A549 (cell line): ENCODE data around the gene OR10G2. TPM values are rescaled to one million over a fixed set of nuclear protein-coding genes. Genes with fewer than 3 reads are reported as not detected.
"Not testable (repeated sequence)": the region's sequence is repeated elsewhere in the genome, so short reads cannot be mapped to it uniquely, and the experiment has no call there.

Experiments used
- ATAC-seq, 2 experiments: fragments of 200-7000 bp in 1 of 2; fragments of >200 bp in 1 of 2; cut with Nextera tagmentation in 1 of 2; cut with Tn5 transposase in 1 of 2; 3 replicates each; pipeline versions ENCODE4 v1.8.0 to v1.9.1; 2018 to 2020; ENCODE audit warnings: mild to moderate bottlenecking in 1 of 2, moderate library complexity in 1 of 2
- CTCF ChIA-PET: fragments of 300-600 bp; sonication (Branson Sonifier 250); formaldehyde crosslinking; extraction: SDS; loops from one replicate; lab custom pipeline; 2021; ENCODE audit warnings: antibody characterized with exemption, inconsistent platforms; lab: Yijun Ruan, JAX
- POLR2A ChIA-PET: fragments of 350-600 bp; formaldehyde crosslinking; extraction: SDS; loops from one replicate; lab custom pipeline; 2021; ENCODE audit warnings: antibody characterized with exemption, inconsistent platforms; lab: Yijun Ruan, JAX
- DNase-seq, 2 experiments: peaks; one replicate each; pipeline versions ENCODE4 v3.0.0 to v3.0.0-alpha.2; 2011 to 2016; ENCODE audit warnings: low read depth in 1 of 2, low spot score in 1 of 2
- FAIRE-seq: peaks from 2 replicates; lab custom pipeline; 2011; peaks lifted over from hg19 to GRCh38; lab: Jason Lieb, UNC
- H3K27ac ChIP-seq, 2 experiments: fragments of >200 bp; sonication (Bioruptor Twin); formaldehyde crosslinking; 3 replicates each; pipeline ENCODE4 v1.5.1; 2016 to 2017
- H3K4me1 ChIP-seq: fragments of >200 bp; sonication (Bioruptor Twin); formaldehyde crosslinking; 3 replicates; pipeline ENCODE4 v1.6.1; 2016
- H3K4me2 ChIP-seq: fragments of >200 bp; sonication (Bioruptor Twin); formaldehyde crosslinking; 3 replicates; pipeline ENCODE4 v1.6.1; 2016
- H3K4me3 ChIP-seq: fragments of >200 bp; sonication (Bioruptor Twin); formaldehyde crosslinking; 3 replicates; pipeline ENCODE4 v1.5.1; 2016
- H3K9me3 ChIP-seq: fragments of >200 bp; sonication (Bioruptor Twin); formaldehyde crosslinking; 3 replicates; pipeline ENCODE4 v1.6.1; 2016
- BCL3 ChIP-seq: fragments of >200 bp; sonication (Bioruptor Twin); formaldehyde crosslinking; IDR thresholded peaks from 3 replicates; pipeline ENCODE4 v1.6.1; 2016
- CHD2 ChIP-seq: fragments of 150-350 bp; IDR thresholded peaks from 2 replicates; pipeline ENCODE4 v1.6.1; 2014; ENCODE audit warnings: low read length; ENCODE audit not compliant: partially characterized antibody
- CHD4 ChIP-seq: fragments of 200-600 bp; sonication (generic); IDR thresholded peaks from 2 replicates; pipeline ENCODE4 v1.6.1; 2016; ENCODE audit warnings: antibody characterized with exemption, mild to moderate bottlenecking, borderline replicate concordance
- CTCF ChIP-seq: fragments of >200 bp; sonication (Bioruptor Twin); formaldehyde crosslinking; IDR thresholded peaks from 3 replicates; pipeline ENCODE4 v1.5.1; 2016
- EP300 ChIP-seq, 2 experiments: fragments of >200 bp; sonication (Bioruptor Twin); formaldehyde crosslinking; IDR thresholded peaks; 2 replicates in 1 of 2; 3 replicates in 1 of 2; pipeline ENCODE4 v1.6.1; 2016 to 2017
- ESRRA ChIP-seq: fragments of 150-350 bp; IDR thresholded peaks from 2 replicates; pipeline ENCODE4 v1.6.1; 2014; ENCODE audit warnings: mild to moderate bottlenecking, low read length, borderline replicate concordance
- FOSB ChIP-seq: fragments of 250-450 bp; sonication (Bioruptor Pico); IDR thresholded peaks from 2 replicates; pipeline ENCODE4 v1.5.0; 2020; ENCODE audit warnings: mild to moderate bottlenecking, moderate library complexity
- FOSL2 ChIP-seq, 2 experiments: fragments of 450-650 bp in 1 of 2; fragments of >200 bp in 1 of 2; sonication (Bioruptor Twin) in 1 of 2; formaldehyde crosslinking; IDR thresholded peaks; 2 replicates each; pipeline versions ENCODE4 v1.5.0 to v1.6.1; 2016 to 2020; ENCODE audit warnings: mild to moderate bottlenecking in 1 of 2, moderate library complexity in 1 of 2
- FOXS1 ChIP-seq: fragments of 250-450 bp; sonication (Bioruptor Pico); IDR thresholded peaks from 2 replicates; pipeline ENCODE4 v1.5.0; 2020; ENCODE audit warnings: mild to moderate bottlenecking, moderate library complexity
- HDAC2 ChIP-seq: fragments of 200-600 bp; sonication (generic); IDR thresholded peaks from 2 replicates; pipeline ENCODE4 v1.6.1; 2016
- HEYL ChIP-seq: fragments of 250-450 bp; sonication (Bioruptor Pico); IDR thresholded peaks from 2 replicates; pipeline ENCODE4 v1.8.0; 2021; ENCODE audit warnings: mild to moderate bottlenecking, moderate library complexity
- HMGXB4 ChIP-seq: fragments of 250-450 bp; sonication (Bioruptor Pico); IDR thresholded peaks from 2 replicates; pipeline ENCODE4 v1.5.0; 2021; ENCODE audit warnings: mild to moderate bottlenecking, moderate library complexity, borderline replicate concordance
- HOXB5 ChIP-seq: fragments of 250-450 bp; sonication (Bioruptor Pico); IDR thresholded peaks from 2 replicates; pipeline ENCODE4 v1.5.0; 2020; ENCODE audit warnings: mild to moderate bottlenecking, moderate library complexity
- JUN ChIP-seq, 2 experiments: fragments of >200 bp; sonication (Bioruptor Twin); formaldehyde crosslinking; IDR thresholded peaks; 2 replicates in 1 of 2; 3 replicates in 1 of 2; pipeline ENCODE4 v1.6.1; 2016 to 2017
- KDM1A ChIP-seq: fragments of 200-600 bp; sonication (generic); IDR thresholded peaks from 2 replicates; pipeline ENCODE4 v1.6.1; 2016; ENCODE audit warnings: low read depth, mild to moderate bottlenecking
- KDM5A ChIP-seq: fragments of 200-600 bp; sonication (generic); IDR thresholded peaks from 2 replicates; pipeline ENCODE4 v1.6.1; 2016; ENCODE audit warnings: antibody characterized with exemption, mild to moderate bottlenecking
- MAFK ChIP-seq: fragments of 450-650 bp; IDR thresholded peaks from 2 replicates; pipeline ENCODE4 v1.6.1; 2014; ENCODE audit not compliant: partially characterized antibody
- MAX ChIP-seq: IDR thresholded peaks from 2 replicates; pipeline ENCODE4 v1.6.1; 2012
- MAZ ChIP-seq: fragments of 150-350 bp; IDR thresholded peaks from 2 replicates; pipeline ENCODE4 v1.6.1; 2014; ENCODE audit warnings: antibody characterized with exemption, low read depth, low read length, borderline replicate concordance
- PBX3 ChIP-seq: IDR thresholded peaks from 2 replicates; pipeline ENCODE4 v1.6.1; 2012
- RARB ChIP-seq: fragments of 250-450 bp; sonication (Bioruptor Pico); IDR thresholded peaks from 2 replicates; pipeline ENCODE4 v1.8.0; 2021; ENCODE audit warnings: mild to moderate bottlenecking, moderate library complexity
- RFX5 ChIP-seq: fragments of 450-650 bp; IDR thresholded peaks from 2 replicates; pipeline ENCODE4 v1.7.1; 2014; ENCODE audit warnings: antibody characterized with exemption, mild to moderate bottlenecking, moderate library complexity
- SMC3 ChIP-seq: fragments of >200 bp; sonication (Bioruptor Twin); formaldehyde crosslinking; IDR thresholded peaks from 3 replicates; pipeline ENCODE4 v1.6.1; 2018; ENCODE audit warnings: inconsistent platforms
- TFCP2L1 ChIP-seq: fragments of 250-450 bp; sonication (Bioruptor Pico); IDR thresholded peaks from 2 replicates; pipeline ENCODE4 v1.5.0; 2021; ENCODE audit warnings: mild to moderate bottlenecking
- ZSCAN20 ChIP-seq: fragments of 250-450 bp; sonication (Bioruptor Pico); IDR thresholded peaks from 2 replicates; pipeline ENCODE4 v1.8.0; 2022; ENCODE audit warnings: mild to moderate bottlenecking, moderate library complexity
- WGBS: methylation state at CpG from one replicate; pipeline ENCODE4 v1.1.6; 2017; ENCODE audit errors: missing lambda C conversion rate; 5-methylcytosine and 5-hydroxymethylcytosine counted together
- polyA plus RNA-seq, 4 experiments: library from polyadenylated mRNA; depleted of rRNA in 3 of 4; stranded (reverse); fragments of >200 nt; fragmentation: RNase III in 1 of 4; extraction: RNeasy Plus Mini Kit Qiagen cat#74134 plus additional on column Dnase treatment in 1 of 4; gene quantifications; 2 replicates in 3 of 4; 3 replicates in 1 of 4; pipeline ENCODE4 v1.2.3, GENCODE V29; 2011 to 2017

OR10G2 gene
- polyA plus RNA-seq, 2 of the 4 experiments (the other 2 are of a cell fraction), result not detected

GRCh38 chr14:21642683-21643082 lies 7.9 kb upstream of the OR10G2 start:
- TF ChIP-seq ZSCAN20 (CRISPR knock-in tag) (no peak), SMC3 (no peak), FOXS1 (CRISPR knock-in tag) (no peak), HDAC2 (no peak), CHD2 (no peak), KDM1A (no peak), KDM5A (no peak), HEYL (CRISPR knock-in tag) (no peak), MAZ (no peak), MAX (no peak), FOSL2 (IDR thresholded peaks at IDR 0.05) (no peak), FOSL2 (CRISPR knock-in tag; IDR thresholded peaks at IDR 0.05) (no peak), JUN (IDR thresholded peaks at IDR 0.05) (no peak), EP300 (IDR thresholded peaks at IDR 0.05) (no peak), MAFK (no peak)
- DNase-seq (no peak), FAIRE-seq (no peak), ATAC-seq (no peak)
- H3K27ac ChIP-seq, result no peak overlapping the region
- WGBS, result 2% methylated on average over 3 of the region's 3 CpGs
- CTCF ChIA-PET, result interaction anchor here (0.6 kb wide), 1 partner anchor 501 kb away, joined by 3 read pairs; no protein-coding TSS in a partner anchor
- no peak overlapping the region for H3K4me3 ChIP-seq
- no peak overlapping the region for H3K4me2 ChIP-seq
- no peaks in the 10 kb centered on the region for H3K4me1 ChIP-seq
- no peaks in the 10 kb centered on the region for H3K9me3 ChIP-seq
- POLR2A ChIA-PET, result no interaction called here

GRCh38 chr14:21631084-21631483 lies 3.7 kb downstream of the OR10G2 start:
- WGBS, result 5% methylated on average over 3 of the region's 3 CpGs
- Histone ChIP-seq H3K4me2 (no peak overlapping the region), H3K4me1 (no peaks in the 10 kb centered on the region), H3K4me3 (no peak overlapping the region), H3K9me3 (0 out of 3 replicates have a peak, but pooled peaks cover 3% of the 10 kb centered on the region), H3K27ac (no peak overlapping the region)
- CTCF ChIA-PET, result interaction anchor here (1.1 to 1.4 kb wide), 2 partner anchors 10 to 13 kb away, joined by 3 read pairs; no protein-coding TSS in a partner anchor
- no peak for ATAC-seq
- FAIRE-seq, result no peak
- TF ChIP-seq HDAC2, result no peak
- no peak for TF ChIP-seq FOSL2 (IDR thresholded peaks at IDR 0.05)
- no peak for TF ChIP-seq FOSL2 (CRISPR knock-in tag; IDR thresholded peaks at IDR 0.05)
- no peak for TF ChIP-seq RARB (CRISPR knock-in tag)
- no peak for TF ChIP-seq FOSB (CRISPR knock-in tag)
- TF ChIP-seq TFCP2L1 (CRISPR knock-in tag), result no peak
- no peak for TF ChIP-seq RFX5
- no peak for TF ChIP-seq HOXB5
- TF ChIP-seq CHD4, result no peak
- TF ChIP-seq HEYL (CRISPR knock-in tag), result no peak
- TF ChIP-seq HMGXB4 (CRISPR knock-in tag), result no peak
- TF ChIP-seq ESRRA, result no peak
- TF ChIP-seq BCL3, result no peak
- no peak for TF ChIP-seq CHD2
- TF ChIP-seq CTCF, result no peak
- no peak for TF ChIP-seq PBX3
- POLR2A ChIA-PET, result no interaction called here
- no peak for DNase-seq

GRCh38 chr14:21630503-21630902 lies 4.2 kb downstream of the OR10G2 start:
- DNase-seq, FAIRE-seq, POLR2A ChIA-PET, H3K9me3 ChIP-seq, H3K4me2 ChIP-seq, H3K27ac ChIP-seq, H3K4me3 ChIP-seq, H3K4me1 ChIP-seq, ATAC-seq: not testable (repeated sequence)
- CTCF ChIA-PET, result interaction anchor here (1.1 to 1.4 kb wide), 2 partner anchors 10 to 13 kb away, joined by 3 read pairs; no protein-coding TSS in a partner anchor
- WGBS, result 72% methylated on average over 1 of the region's 1 CpG
